Measurements from ENCODE around the gene MAP3K13.

- TF ChIP-seq POLR2A (IDR thresholded peaks at IDR 0.05), result no peak
- TF ChIP-seq CTCF (IDR thresholded peaks at IDR 0.05), result no peak
- TF ChIP-seq EP300 (IDR thresholded peaks at IDR 0.05), result no peak
Observed at GRCh38 chr3:185337231-185337816, 25.6 kb upstream of the MAP3K13 start.
